ENCODE results near the gene SORBS1.

SORBS1 gene

DNA sequence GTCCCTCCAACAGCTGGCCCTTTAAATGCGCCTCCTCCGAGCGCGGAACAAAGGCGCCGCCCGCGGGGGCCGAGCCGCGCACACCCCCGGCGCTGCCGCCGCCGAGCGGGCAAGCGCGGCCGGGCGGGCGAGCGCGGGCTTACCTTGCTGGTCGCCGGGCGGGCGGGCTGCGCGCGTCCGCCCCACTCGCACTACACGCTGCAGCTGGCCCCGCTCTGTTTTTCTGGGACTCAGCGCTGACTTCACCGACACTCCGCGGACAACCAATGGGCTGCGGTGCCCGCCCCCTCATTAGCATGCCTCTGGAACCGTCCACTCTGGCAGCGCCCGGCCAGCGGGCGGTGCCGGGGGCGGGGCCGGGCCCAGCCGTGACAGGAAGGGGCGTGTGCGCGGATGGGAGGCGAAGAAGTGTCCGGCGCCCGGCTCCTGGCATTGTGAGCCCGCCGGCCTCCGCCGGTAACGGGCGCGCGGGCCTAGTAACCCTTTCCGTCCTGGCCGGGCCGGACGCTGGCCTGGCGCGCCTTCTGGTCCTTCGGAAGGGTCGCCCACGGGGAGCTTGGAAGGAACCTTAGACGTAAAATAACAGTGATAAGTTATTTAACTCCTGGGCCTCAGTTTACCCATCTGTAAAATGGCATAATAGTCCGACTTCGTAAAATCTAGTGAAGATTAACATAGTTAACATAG is at the start of gene SORBS1:
TSS of gene SORBS1 (minus strand) at position 195 of the 687 bp plus-strand sequence. CDS start 120,236 bp downstream, outside the sequence.
- H3K4me3 ChIP-seq (ENCODE audit: low read length in 2 of 2), result peak within 1 kb of the TSS; percentile 79 to 89
- peak within 1 kb of the TSS; percentile 80 to 85 for H3K27ac ChIP-seq (ENCODE audit: low read depth in 2 of 2, low read length in 2 of 2)

DNA sequence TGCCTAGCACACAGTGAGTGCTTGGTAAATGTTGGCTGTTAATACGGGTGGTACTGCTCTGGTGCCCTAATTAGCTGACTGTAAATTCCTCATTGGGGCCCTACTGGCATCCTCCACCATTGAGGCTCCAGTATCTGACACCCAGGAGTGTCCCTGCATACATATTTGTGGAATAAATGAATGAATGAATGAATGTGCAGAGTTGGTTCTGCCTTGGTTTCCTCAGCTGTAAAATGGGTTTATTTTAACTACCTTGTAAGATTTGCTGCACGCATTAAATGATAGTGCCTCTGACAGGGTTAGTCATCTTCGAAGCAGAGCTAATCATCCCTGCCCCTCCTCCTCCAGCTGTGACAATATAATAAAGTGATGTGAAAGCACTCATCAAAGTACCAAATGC is 49.6 kb upstream of the SORBS1 start:
- Histone ChIP-seq H3K4me1 (ENCODE audit: control insufficient read depth in 2 of 2, insufficient read depth in 2 of 2, low read length in 2 of 2) (peaks cover 12 to 16% of the 10 kb centered on the region in 2 donors), H3K36me3 (ENCODE audit: control insufficient read depth in 2 of 2, insufficient read depth in 2 of 2, low read length in 2 of 2) (peaks cover 77 to 84% of the 10 kb centered on the region in 2 donors), H3K9ac (ENCODE audit: low read depth in 1 of 2, low read length in 2 of 2) (no peak overlapping the region)

More for the DNA sequence above, at the start of gene SORBS1:
- H3K9me3 ChIP-seq (ENCODE audit: control insufficient read depth in 2 of 2, low read length in 2 of 2), result no peaks in the 10 kb centered on the region
- H3K27me3 ChIP-seq (ENCODE audit: control insufficient read depth in 2 of 2, insufficient read depth in 2 of 2, low read length in 2 of 2), result no peaks in the 10 kb centered on the region
- peak within 1 kb of the TSS; percentile 75 to 83 for H3K9ac ChIP-seq (ENCODE audit: low read depth in 1 of 2, low read length in 2 of 2)
- peaks cover 22 to 32% of the 10 kb centered on the region in 2 donors for H3K4me1 ChIP-seq (ENCODE audit: control insufficient read depth in 2 of 2, insufficient read depth in 2 of 2, low read length in 2 of 2)
- no peaks in the 10 kb centered on the region for H3K36me3 ChIP-seq (ENCODE audit: control insufficient read depth in 2 of 2, insufficient read depth in 2 of 2, low read length in 2 of 2)

DNA sequence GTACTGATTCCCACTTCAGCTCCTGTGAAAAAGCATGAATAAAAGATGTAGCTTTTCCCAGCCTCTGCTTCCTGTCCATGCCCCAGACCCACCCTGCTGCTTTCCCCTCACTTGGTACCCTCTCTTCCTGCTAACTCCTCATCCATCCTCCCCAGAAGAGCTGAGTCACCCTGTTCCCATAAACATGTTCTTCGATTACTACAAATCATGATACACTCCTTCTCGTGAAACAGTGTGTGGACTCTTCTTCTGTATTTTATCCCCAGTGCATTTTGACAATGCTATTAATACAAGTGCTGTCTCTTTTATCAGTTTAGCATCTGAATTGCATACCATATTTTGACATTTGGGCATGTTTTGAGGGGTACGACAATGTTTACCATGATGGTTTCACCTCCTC is 45.8 kb upstream of the SORBS1 start:
- Histone ChIP-seq H3K9ac (ENCODE audit: low read depth in 1 of 2, low read length in 2 of 2) (no peak overlapping the region), H3K27ac (ENCODE audit: low read depth in 2 of 2, low read length in 2 of 2) (no peak overlapping the region), H3K9me3 (ENCODE audit: control insufficient read depth in 2 of 2, low read length in 2 of 2) (no peaks in the 10 kb centered on the region), H3K27me3 (ENCODE audit: control insufficient read depth in 2 of 2, insufficient read depth in 2 of 2, low read length in 2 of 2) (no peaks in the 10 kb centered on the region), H3K4me1 (ENCODE audit: control insufficient read depth in 2 of 2, insufficient read depth in 2 of 2, low read length in 2 of 2) (no peaks in the 10 kb centered on the region), H3K4me3 (ENCODE audit: low read length in 2 of 2) (no peak overlapping the region), H3K36me3 (ENCODE audit: control insufficient read depth in 2 of 2, insufficient read depth in 2 of 2, low read length in 2 of 2) (peaks cover 44 to 57% of the 10 kb centered on the region in 2 donors)

More for the DNA sequence above, 49.6 kb upstream of the SORBS1 start:
- Histone ChIP-seq H3K27ac (ENCODE audit: low read depth in 2 of 2, low read length in 2 of 2) (no peak overlapping the region), H3K4me3 (ENCODE audit: low read length in 2 of 2) (no peak overlapping the region), H3K27me3 (ENCODE audit: control insufficient read depth in 2 of 2, insufficient read depth in 2 of 2, low read length in 2 of 2) (no peaks in the 10 kb centered on the region), H3K9me3 (ENCODE audit: control insufficient read depth in 2 of 2, low read length in 2 of 2) (no peaks in the 10 kb centered on the region)

DNA sequence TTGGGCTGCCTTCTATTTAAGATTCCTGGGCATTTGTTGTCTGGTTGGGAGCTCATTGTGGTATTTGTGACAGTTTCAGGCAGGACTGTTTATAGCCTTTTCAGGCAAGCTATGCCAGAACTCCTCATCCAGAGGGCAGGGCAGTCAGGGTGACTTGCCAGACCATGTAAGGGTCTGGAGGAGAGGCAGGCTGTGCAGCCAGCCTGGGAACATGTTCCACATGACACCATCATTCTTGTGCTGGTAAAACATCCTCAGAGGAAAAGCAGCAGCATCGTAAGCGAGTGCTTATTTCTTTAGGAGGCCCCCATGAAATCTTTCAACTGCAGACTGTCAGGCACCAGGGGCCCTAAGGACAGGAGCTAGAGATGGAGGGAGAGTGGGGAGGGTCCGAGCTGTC is 44.0 kb upstream of the SORBS1 start:
- peaks cover 28 to 40% of the 10 kb centered on the region in 2 donors for H3K36me3 ChIP-seq (ENCODE audit: control insufficient read depth in 2 of 2, insufficient read depth in 2 of 2, low read length in 2 of 2)

DNA sequence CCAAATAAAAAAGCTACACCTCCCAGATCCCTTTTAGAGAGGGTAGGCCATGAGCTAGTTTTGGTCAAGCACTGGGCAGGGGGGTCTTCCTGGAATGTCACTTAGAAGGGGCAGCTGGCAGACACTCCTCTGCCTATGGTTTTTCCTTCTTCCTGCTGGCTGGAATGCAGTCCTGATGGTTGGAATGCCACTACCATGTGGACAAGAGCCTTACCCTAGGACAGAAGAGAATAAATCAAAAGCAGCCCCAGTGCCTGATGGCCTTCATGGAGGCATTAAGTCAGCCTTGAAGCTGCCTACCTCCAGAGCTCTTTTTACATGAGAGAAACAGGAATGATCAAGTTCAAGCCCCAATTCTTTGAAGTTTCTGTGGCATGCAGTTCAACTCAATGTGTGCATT is 43.5 kb upstream of the SORBS1 start:
- H3K36me3 ChIP-seq (ENCODE audit: control insufficient read depth in 2 of 2, insufficient read depth in 2 of 2, low read length in 2 of 2), result peaks cover 25 to 37% of the 10 kb centered on the region in 2 donors
- peaks cover 0 to 5% of the 10 kb centered on the region in 2 donors for H3K4me1 ChIP-seq (ENCODE audit: control insufficient read depth in 2 of 2, insufficient read depth in 2 of 2, low read length in 2 of 2)
- H3K9me3 ChIP-seq (ENCODE audit: control insufficient read depth in 2 of 2, low read length in 2 of 2), result no peaks in the 10 kb centered on the region
- no peak overlapping the region for H3K9ac ChIP-seq (ENCODE audit: low read depth in 1 of 2, low read length in 2 of 2)
- no peaks in the 10 kb centered on the region for H3K27me3 ChIP-seq (ENCODE audit: control insufficient read depth in 2 of 2, insufficient read depth in 2 of 2, low read length in 2 of 2)
- H3K27ac ChIP-seq (ENCODE audit: low read depth in 2 of 2, low read length in 2 of 2), result no peak overlapping the region
- no peak overlapping the region for H3K4me3 ChIP-seq (ENCODE audit: low read length in 2 of 2)

More for the DNA sequence above, 44.0 kb upstream of the SORBS1 start:
- H3K4me1 ChIP-seq (ENCODE audit: control insufficient read depth in 2 of 2, insufficient read depth in 2 of 2, low read length in 2 of 2), result peaks cover 0 to 5% of the 10 kb centered on the region in 2 donors
- no peaks in the 10 kb centered on the region for H3K9me3 ChIP-seq (ENCODE audit: control insufficient read depth in 2 of 2, low read length in 2 of 2)
- no peak overlapping the region for H3K9ac ChIP-seq (ENCODE audit: low read depth in 1 of 2, low read length in 2 of 2)
- H3K27me3 ChIP-seq (ENCODE audit: control insufficient read depth in 2 of 2, insufficient read depth in 2 of 2, low read length in 2 of 2), result no peaks in the 10 kb centered on the region
- peak overlapping the region in 1 of 2 donors; percentile 25 for H3K27ac ChIP-seq (ENCODE audit: low read depth in 2 of 2, low read length in 2 of 2)
- no peak overlapping the region for H3K4me3 ChIP-seq (ENCODE audit: low read length in 2 of 2)

DNA sequence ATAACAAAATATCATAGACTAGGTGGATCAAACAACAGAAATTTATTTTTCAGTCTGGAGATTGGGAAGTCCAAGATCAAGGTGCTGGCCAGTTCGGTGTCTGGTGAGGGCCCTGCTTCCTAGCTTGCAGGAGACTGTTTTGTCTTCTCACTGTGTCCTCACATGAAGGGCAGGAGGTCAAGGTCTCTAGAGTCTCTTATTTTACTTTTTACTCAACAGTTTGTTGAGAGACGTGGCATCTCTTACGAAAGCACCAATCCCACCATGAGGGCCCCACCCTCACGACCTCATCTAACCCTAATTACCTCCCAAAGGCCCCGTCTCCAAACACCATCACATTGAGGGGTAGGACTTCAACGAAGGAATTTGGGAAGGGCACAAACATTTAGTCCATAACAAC is 41.2 kb upstream of the SORBS1 start:
- Histone ChIP-seq H3K36me3 (ENCODE audit: control insufficient read depth in 2 of 2, insufficient read depth in 2 of 2, low read length in 2 of 2) (peaks cover 11 to 18% of the 10 kb centered on the region in 2 donors), H3K4me3 (ENCODE audit: low read length in 2 of 2) (no peak overlapping the region), H3K9me3 (ENCODE audit: control insufficient read depth in 2 of 2, low read length in 2 of 2) (no peaks in the 10 kb centered on the region), H3K9ac (ENCODE audit: low read depth in 1 of 2, low read length in 2 of 2) (no peak overlapping the region), H3K27ac (ENCODE audit: low read depth in 2 of 2, low read length in 2 of 2) (no peak overlapping the region), H3K4me1 (ENCODE audit: control insufficient read depth in 2 of 2, insufficient read depth in 2 of 2, low read length in 2 of 2) (peaks cover 0 to 5% of the 10 kb centered on the region in 2 donors), H3K27me3 (ENCODE audit: control insufficient read depth in 2 of 2, insufficient read depth in 2 of 2, low read length in 2 of 2) (no peaks in the 10 kb centered on the region)

DNA sequence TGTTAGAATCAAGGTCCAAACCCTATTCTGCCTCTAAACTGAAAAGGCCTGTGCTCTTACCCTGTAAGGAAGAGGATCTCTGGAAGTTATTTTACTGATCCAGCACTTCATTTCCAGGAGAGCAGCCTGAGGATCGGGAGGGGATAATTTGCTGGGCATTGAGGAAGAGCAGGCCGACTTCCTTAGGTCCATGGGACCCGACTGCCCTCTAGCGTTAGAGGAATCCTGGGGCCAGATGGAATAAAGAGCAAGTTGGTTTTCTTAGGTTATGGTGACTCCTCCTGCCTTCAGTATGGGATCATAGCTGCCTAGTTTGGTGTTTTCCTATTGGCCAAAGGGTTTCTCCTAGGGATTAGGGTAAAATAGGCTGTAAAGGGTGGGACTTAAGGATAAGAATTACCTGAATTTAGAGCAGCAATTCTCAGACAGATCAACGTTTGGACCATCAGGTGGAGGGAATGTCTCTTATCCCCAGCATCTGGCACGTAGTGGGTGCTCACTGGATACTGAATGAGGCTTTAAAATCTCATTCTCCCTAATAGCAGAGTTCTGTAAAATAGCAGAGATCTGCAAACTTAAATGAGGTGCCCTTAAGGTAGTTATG is 40.0 kb upstream of the SORBS1 start:
- peak overlapping the region in 1 of 2 donors; percentile 33 for H3K9ac ChIP-seq (ENCODE audit: low read depth in 1 of 2, low read length in 2 of 2)

DNA sequence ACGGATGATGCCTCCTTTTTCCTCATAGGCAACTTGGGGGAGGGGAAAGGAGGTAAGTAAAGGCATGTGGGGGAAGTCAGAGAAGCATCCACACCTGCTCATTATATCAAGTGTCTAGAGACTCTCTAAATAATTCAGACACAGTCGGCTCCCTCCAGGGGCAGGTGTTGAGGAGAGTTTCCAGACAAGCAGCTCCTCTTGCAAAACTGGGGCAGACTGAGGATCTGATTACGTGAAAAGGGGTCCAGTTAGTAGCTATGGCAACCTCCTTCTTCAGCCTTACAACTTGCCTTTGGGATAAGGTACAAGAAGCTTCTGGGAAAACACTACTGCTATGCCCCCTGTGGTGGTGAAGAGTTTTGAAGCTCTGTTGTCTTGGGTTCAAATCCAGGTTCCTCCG is 39.0 kb upstream of the SORBS1 start:
- Histone ChIP-seq H3K4me1 (ENCODE audit: control insufficient read depth in 2 of 2, insufficient read depth in 2 of 2, low read length in 2 of 2) (peaks cover 0 to 5% of the 10 kb centered on the region in 2 donors), H3K36me3 (ENCODE audit: control insufficient read depth in 2 of 2, insufficient read depth in 2 of 2, low read length in 2 of 2) (peaks cover under 1 to 2% of the 10 kb centered on the region in 2 donors), H3K9me3 (ENCODE audit: control insufficient read depth in 2 of 2, low read length in 2 of 2) (no peaks in the 10 kb centered on the region), H3K9ac (ENCODE audit: low read depth in 1 of 2, low read length in 2 of 2) (no peak overlapping the region), H3K27me3 (ENCODE audit: control insufficient read depth in 2 of 2, insufficient read depth in 2 of 2, low read length in 2 of 2) (no peaks in the 10 kb centered on the region), H3K27ac (ENCODE audit: low read depth in 2 of 2, low read length in 2 of 2) (no peak overlapping the region), H3K4me3 (ENCODE audit: low read length in 2 of 2) (no peak overlapping the region)

More for the DNA sequence above, 40.0 kb upstream of the SORBS1 start:
- Histone ChIP-seq H3K27me3 (ENCODE audit: control insufficient read depth in 2 of 2, insufficient read depth in 2 of 2, low read length in 2 of 2) (no peaks in the 10 kb centered on the region), H3K27ac (ENCODE audit: low read depth in 2 of 2, low read length in 2 of 2) (no peak overlapping the region), H3K36me3 (ENCODE audit: control insufficient read depth in 2 of 2, insufficient read depth in 2 of 2, low read length in 2 of 2) (peaks cover 2 to 7% of the 10 kb centered on the region in 2 donors), H3K4me3 (ENCODE audit: low read length in 2 of 2) (no peak overlapping the region), H3K4me1 (ENCODE audit: control insufficient read depth in 2 of 2, insufficient read depth in 2 of 2, low read length in 2 of 2) (peaks cover 0 to 5% of the 10 kb centered on the region in 2 donors), H3K9me3 (ENCODE audit: control insufficient read depth in 2 of 2, low read length in 2 of 2) (no peaks in the 10 kb centered on the region)

DNA sequence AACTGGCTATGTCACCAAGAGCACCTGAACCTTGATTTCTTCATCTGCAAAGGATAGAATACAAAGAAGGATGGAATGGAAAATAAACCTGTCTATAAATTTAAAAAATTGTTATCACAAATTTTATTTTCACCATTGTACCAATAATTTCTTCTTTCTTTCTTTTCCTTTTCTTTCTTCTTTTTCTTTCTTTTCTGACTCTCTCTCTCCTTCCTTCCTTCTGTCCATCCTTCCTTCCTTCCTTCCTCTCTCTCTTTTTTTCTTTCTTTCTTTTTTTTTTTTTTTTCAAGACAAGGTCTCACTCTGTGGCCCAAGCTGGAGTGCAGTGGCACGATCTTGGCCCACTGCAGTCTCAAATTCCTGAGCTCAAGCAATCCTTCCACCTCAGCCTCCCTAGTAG is 36.6 kb upstream of the SORBS1 start:
- Histone ChIP-seq H3K36me3 (ENCODE audit: control insufficient read depth in 2 of 2, insufficient read depth in 2 of 2, low read length in 2 of 2) (no peaks in the 10 kb centered on the region), H3K4me3 (ENCODE audit: low read length in 2 of 2) (no peak overlapping the region)

DNA sequence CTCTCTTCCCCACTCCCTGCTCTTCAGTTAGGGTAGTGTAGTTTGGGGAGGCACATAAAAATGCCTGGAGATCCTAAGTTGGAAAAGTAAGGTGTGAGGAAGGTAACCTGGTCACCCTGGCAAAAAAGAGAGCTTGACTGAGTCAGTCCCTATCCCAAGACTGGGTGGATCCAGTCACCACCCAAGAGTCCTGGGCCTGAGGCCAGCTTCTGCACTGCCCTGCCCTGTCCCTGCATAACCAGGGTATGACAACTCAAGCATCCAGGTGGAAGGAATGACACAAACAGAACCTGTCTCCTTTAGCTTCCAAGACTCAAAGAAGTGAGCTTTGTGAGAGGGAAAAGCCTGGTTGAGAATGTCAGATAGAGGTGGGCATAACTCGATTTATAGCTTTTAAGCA is 26.9 kb upstream of the SORBS1 start:
- Histone ChIP-seq H3K9ac (ENCODE audit: low read depth in 1 of 2, low read length in 2 of 2) (no peak overlapping the region), H3K27ac (ENCODE audit: low read depth in 2 of 2, low read length in 2 of 2) (no peak overlapping the region), H3K9me3 (ENCODE audit: control insufficient read depth in 2 of 2, low read length in 2 of 2) (no peaks in the 10 kb centered on the region), H3K27me3 (ENCODE audit: control insufficient read depth in 2 of 2, insufficient read depth in 2 of 2, low read length in 2 of 2) (no peaks in the 10 kb centered on the region), H3K4me3 (ENCODE audit: low read length in 2 of 2) (no peak overlapping the region), H3K36me3 (ENCODE audit: control insufficient read depth in 2 of 2, insufficient read depth in 2 of 2, low read length in 2 of 2) (no peaks in the 10 kb centered on the region), H3K4me1 (ENCODE audit: control insufficient read depth in 2 of 2, insufficient read depth in 2 of 2, low read length in 2 of 2) (no peaks in the 10 kb centered on the region)

More for the DNA sequence above, 36.6 kb upstream of the SORBS1 start:
- Histone ChIP-seq H3K4me1 (ENCODE audit: control insufficient read depth in 2 of 2, insufficient read depth in 2 of 2, low read length in 2 of 2) (peaks cover 0 to 5% of the 10 kb centered on the region in 2 donors), H3K9ac (ENCODE audit: low read depth in 1 of 2, low read length in 2 of 2) (no peak overlapping the region), H3K27ac (ENCODE audit: low read depth in 2 of 2, low read length in 2 of 2) (no peak overlapping the region), H3K27me3 (ENCODE audit: control insufficient read depth in 2 of 2, insufficient read depth in 2 of 2, low read length in 2 of 2) (no peaks in the 10 kb centered on the region), H3K9me3 (ENCODE audit: control insufficient read depth in 2 of 2, low read length in 2 of 2) (no peaks in the 10 kb centered on the region)

Measured in mucosa of rectum (tissue), 2 donors.